Neural cell (in vitro differentiated cells): ENCODE data around the gene DCC. TPM values are rescaled to one million over a fixed set of nuclear protein-coding genes. Genes with fewer than 3 reads are reported as not detected.

Experiments used
- H2AFZ ChIP-seq: fragments of 200-600, 300-800 bp; sonication (generic), shearing (Covaris generic); 2 replicates; pipeline ENCODE4 v1.6.0; 2014; ENCODE audit warnings: low read depth, mild to moderate bottlenecking, antibody characterized with exemption, low read length, moderate library complexity
- H3F3A ChIP-seq: fragments of 200-600 bp; shearing (Covaris generic); 2 replicates; pipeline ENCODE4 v1.6.1; 2016; ENCODE audit warnings: mild to moderate bottlenecking, moderate library complexity, mixed read lengths, antibody characterized with exemption, low read length; ENCODE audit not compliant: insufficient read depth, poor library complexity, severe bottlenecking
- H3K27ac ChIP-seq: fragments of 200-600, 300-800 bp; sonication (generic), shearing (Covaris generic); 2 replicates; pipeline ENCODE4 v1.5.1; 2014; ENCODE audit warnings: mild to moderate bottlenecking, low read length, moderate library complexity
- H3K27me3 ChIP-seq: fragments of 300-800, 200-600 bp; sonication (generic), shearing (Covaris generic); 2 replicates; pipeline ENCODE4 v1.6.0; 2014; ENCODE audit warnings: mild to moderate bottlenecking, low read depth, low read length, moderate library complexity; ENCODE audit not compliant: insufficient read depth
- H3K36me3 ChIP-seq: fragments of 300-800, 200-600 bp; sonication (generic), shearing (Covaris generic); 2 replicates; pipeline ENCODE4 v1.5.1; 2014; ENCODE audit warnings: mild to moderate bottlenecking, antibody characterized with exemption, low read length, moderate library complexity; ENCODE audit not compliant: insufficient read depth
- H3K4me2 ChIP-seq: fragments of 300-800, 200-600 bp; sonication (generic), shearing (Covaris generic); 2 replicates; pipeline ENCODE4 v1.6.0; 2014; ENCODE audit warnings: mild to moderate bottlenecking, low read length
- H3K4me3 ChIP-seq: fragments of 300-800, 200-600 bp; sonication (generic), shearing (Covaris generic); 2 replicates; pipeline ENCODE4 v1.5.1; 2014; ENCODE audit warnings: mild to moderate bottlenecking, low read length, moderate library complexity
- H3K79me2 ChIP-seq: fragments of 200-600 bp; shearing (Covaris generic); replicated peaks from 2 replicates; pipeline ENCODE4 v1.6.0; 2014; ENCODE audit warnings: mild to moderate bottlenecking, low read length, moderate library complexity; ENCODE audit not compliant: insufficient read depth
- H3K9ac ChIP-seq: fragments of 300-800, 200-600 bp; sonication (generic), shearing (Covaris generic); 2 replicates; pipeline ENCODE4 v1.6.1; 2016; ENCODE audit warnings: mild to moderate bottlenecking, low read length, mixed read lengths
- H3K9me2 ChIP-seq: fragments of 200-600 bp; shearing (Covaris generic); 2 replicates; pipeline ENCODE4 v1.6.1; 2016; ENCODE audit warnings: mild to moderate bottlenecking, low read length, mixed read lengths; ENCODE audit not compliant: insufficient read depth
- H3K9me3 ChIP-seq: fragments of 200-600, 300-800 bp; sonication (generic), shearing (Covaris generic); 2 replicates; pipeline ENCODE4 v1.6.1; 2016; ENCODE audit warnings: mild to moderate bottlenecking, mixed run types, low read length, moderate library complexity, mixed read lengths
- H4K20me1 ChIP-seq: fragments of 200-600 bp; shearing (Covaris generic); 2 replicates; pipeline ENCODE4 v1.6.1; 2016; ENCODE audit warnings: mild to moderate bottlenecking, mixed run types; ENCODE audit not compliant: insufficient read depth
- CTCF ChIP-seq: fragments of 450-650 bp; IDR thresholded peaks from 2 replicates; pipeline ENCODE4 v1.5.1; 2014; ENCODE audit warnings: antibody characterized with exemption, mild to moderate bottlenecking, moderate library complexity; ENCODE audit not compliant: poor library complexity, severe bottlenecking
- EP300 ChIP-seq: fragments of 450-650 bp; conservative IDR thresholded peaks from 2 replicates; pipeline ENCODE4 v1.6.1; 2014; ENCODE audit warnings: antibody characterized with exemption, mild to moderate bottlenecking, moderate library complexity; ENCODE audit not compliant: poor library complexity, severe bottlenecking
- EZH2 ChIP-seq: fragments of 200-600, 300-800 bp; shearing (Covaris generic), sonication (generic); IDR thresholded peaks from 2 replicates; pipeline ENCODE4 v1.6.1; 2014; ENCODE audit warnings: antibody characterized with exemption, low read length, borderline replicate concordance, mild to moderate bottlenecking; ENCODE audit not compliant: insufficient read depth, poor library complexity, severe bottlenecking
- MXI1 ChIP-seq: fragments of 450-650 bp; conservative IDR thresholded peaks from 2 replicates; pipeline ENCODE4 v1.6.1; 2014; ENCODE audit warnings: antibody characterized with exemption, mild to moderate bottlenecking; ENCODE audit not compliant: poor library complexity, severe bottlenecking
- POLR2AphosphoS5 ChIP-seq: IDR thresholded peaks from 2 replicates; pipeline ENCODE4 v1.6.1; 2012
- RAD21 ChIP-seq: fragments of 450-650 bp; conservative IDR thresholded peaks from 2 replicates; pipeline ENCODE4 v1.6.1; 2014; ENCODE audit warnings: antibody characterized with exemption, mild to moderate bottlenecking, moderate library complexity
- REST ChIP-seq: IDR thresholded peaks from 2 replicates; pipeline ENCODE4 v1.6.1; 2012; ENCODE audit warnings: borderline replicate concordance
- SMC3 ChIP-seq: fragments of 450-650 bp; conservative IDR thresholded peaks from 2 replicates; pipeline ENCODE4 v1.6.1; 2014; ENCODE audit warnings: antibody characterized with exemption, mild to moderate bottlenecking, moderate library complexity; ENCODE audit not compliant: poor library complexity
- TAF1 ChIP-seq: IDR thresholded peaks from 2 replicates; pipeline ENCODE4 v1.6.1; 2012; ENCODE audit warnings: low read depth
- polyA plus RNA-seq: library from polyadenylated mRNA; depleted of rRNA; stranded (reverse); fragments of >200 nt; gene quantifications from 2 replicates; pipeline ENCODE4 v1.2.3, GENCODE V29; 2014

The DCC gene
- polyA plus RNA-seq, 1 donor from 2014 or later, result 40.7 TPM

DNA sequence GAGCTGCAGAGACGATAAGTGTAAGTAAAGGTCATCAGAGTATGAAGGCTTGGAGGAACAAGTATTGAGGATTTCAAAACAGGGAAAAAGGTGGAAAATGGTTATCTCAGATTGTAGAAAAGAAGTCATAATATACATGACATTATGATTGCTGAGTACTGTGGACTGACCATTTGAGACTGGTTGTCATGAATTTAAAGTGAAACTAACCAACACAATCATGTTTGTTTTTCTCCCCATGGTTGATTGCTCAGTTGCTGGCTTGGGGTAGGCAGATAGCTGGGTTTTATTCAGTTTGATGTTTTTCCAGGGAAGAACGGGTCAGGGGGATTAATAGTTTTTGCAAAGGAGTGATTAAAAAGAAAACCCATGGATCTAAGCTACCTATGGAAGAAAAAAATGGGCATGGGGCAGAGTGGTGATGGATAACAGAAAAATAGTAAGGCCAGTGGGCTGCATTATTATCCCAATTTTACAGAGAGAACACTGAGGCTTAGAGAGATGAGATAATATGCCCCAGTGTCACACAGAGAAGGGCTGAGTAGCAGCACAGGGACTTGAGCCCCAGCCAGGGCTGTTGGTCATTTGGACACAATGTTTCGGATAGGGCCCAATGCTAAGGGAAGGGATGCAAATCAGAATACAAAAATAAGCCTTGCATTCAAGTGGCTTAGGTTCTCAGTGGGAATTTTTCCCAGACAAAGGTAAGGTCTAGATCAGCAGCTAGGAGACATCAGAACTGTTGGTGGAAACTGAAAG lies 885.7 kb downstream of the DCC start:
- no peak for TF ChIP-seq TAF1
- no peak for TF ChIP-seq SMC3
- TF ChIP-seq MXI1, result no peak
- TF ChIP-seq EP300, result no peak
- TF ChIP-seq REST, result no peak
- H3K27me3 ChIP-seq, result no peaks in the 10 kb centered on the region
- no peak overlapping the region for H3K9ac ChIP-seq
- no peak overlapping the region for H3K4me3 ChIP-seq
- H3K9me2 ChIP-seq, result no peaks in the 10 kb centered on the region
- no peak overlapping the region for H3K27ac ChIP-seq
- H3K79me2 ChIP-seq, result no peaks in the 10 kb centered on the region
- H3K9me3 ChIP-seq, result no peaks in the 10 kb centered on the region
- H3K36me3 ChIP-seq, result no peaks in the 10 kb centered on the region
- H3F3A ChIP-seq, result no peaks in the 10 kb centered on the region
- H3K4me2 ChIP-seq, result no peak overlapping the region
- no peaks in the 10 kb centered on the region for H4K20me1 ChIP-seq
- H2AFZ ChIP-seq, result no peak overlapping the region

DNA sequence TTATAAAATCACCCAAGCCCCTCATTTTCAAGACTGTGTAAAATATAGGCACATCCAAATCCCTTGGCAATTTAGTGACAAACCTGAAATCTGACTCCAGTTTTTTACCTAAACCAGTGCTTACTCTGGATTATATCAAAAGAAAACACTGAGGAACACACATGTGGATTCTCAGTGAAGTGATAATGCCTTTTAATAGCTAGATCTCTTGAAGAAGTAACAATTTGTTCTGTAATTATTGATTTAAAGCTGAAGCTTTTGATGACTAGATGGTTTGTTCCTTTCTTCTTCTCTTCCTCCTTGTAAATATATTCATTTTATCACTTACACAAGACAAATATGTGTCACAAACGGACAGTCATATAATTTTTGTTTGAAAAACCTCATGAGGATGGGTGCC lies 894.6 kb downstream of the DCC start:
- H3K9ac ChIP-seq, result no peak overlapping the region
- no peak overlapping the region for H2AFZ ChIP-seq
- H3K79me2 ChIP-seq, result no peaks in the 10 kb centered on the region
- no peaks in the 10 kb centered on the region for H3K9me2 ChIP-seq
- no peak overlapping the region for H3K4me2 ChIP-seq
- H4K20me1 ChIP-seq, result no peaks in the 10 kb centered on the region
- H3K4me3 ChIP-seq, result no peak overlapping the region
- TF ChIP-seq REST, result no peak
- no peak for TF ChIP-seq SMC3
- no peak for TF ChIP-seq EZH2
- no peak for TF ChIP-seq POLR2AphosphoS5
- TF ChIP-seq RAD21, result no peak
- no peak for TF ChIP-seq MXI1
- no peak for TF ChIP-seq EP300
- no peak for TF ChIP-seq CTCF
- TF ChIP-seq TAF1, result no peak
- no peaks in the 10 kb centered on the region for H3K36me3 ChIP-seq
- no peaks in the 10 kb centered on the region for H3K9me3 ChIP-seq
- H3K27ac ChIP-seq, result no peak overlapping the region
- no peaks in the 10 kb centered on the region for H3K27me3 ChIP-seq
- no peaks in the 10 kb centered on the region for H3F3A ChIP-seq
